GM23248 (cell line): ENCODE data around the gene AURKB. TPM values are rescaled to one million over a fixed set of nuclear protein-coding genes. Genes with fewer than 3 reads are reported as not detected.

Source experiments
- DNase-seq: peaks from one replicate; pipeline ENCODE4 v3.0.0-alpha.2; 2015
- H2AFZ ChIP-seq: fragments of 200-600 bp; sonication (generic); 2 replicates; pipeline ENCODE4 v1.6.1; 2016; ENCODE audit warnings: antibody characterized with exemption
- H3F3A ChIP-seq: fragments of 200-600 bp; sonication (generic); 2 replicates; pipeline ENCODE4 v1.6.1; 2016; ENCODE audit warnings: mild to moderate bottlenecking, antibody characterized with exemption, mixed run types; ENCODE audit not compliant: insufficient read depth
- H3K27ac ChIP-seq: fragments of 200-600 bp; sonication (generic); 2 replicates; pipeline ENCODE4 v1.5.1; 2016; ENCODE audit warnings: mild to moderate bottlenecking
- H3K27me3 ChIP-seq: fragments of 200-600 bp; sonication (generic); replicated peaks from 2 replicates; pipeline ENCODE4 v1.6.1; 2016; ENCODE audit warnings: mild to moderate bottlenecking; ENCODE audit not compliant: insufficient read depth
- H3K36me3 ChIP-seq: fragments of 200-600 bp; sonication (generic); 2 replicates; pipeline ENCODE4 v1.6.1; 2016; ENCODE audit warnings: low read depth, mild to moderate bottlenecking
- H3K4me1 ChIP-seq: fragments of 200-600 bp; sonication (generic); 2 replicates; pipeline ENCODE4 v1.6.1; 2016; ENCODE audit warnings: mild to moderate bottlenecking; ENCODE audit not compliant: insufficient read depth
- H3K4me2 ChIP-seq: fragments of 200-600 bp; sonication (generic); one replicate; pipeline ENCODE4 v1.6.1; 2016; ENCODE audit warnings: mild to moderate bottlenecking; ENCODE audit not compliant: unreplicated experiment
- H3K4me3 ChIP-seq: fragments of 200-600 bp; sonication (generic); 2 replicates; pipeline ENCODE4 v1.5.1; 2016; ENCODE audit warnings: mild to moderate bottlenecking
- H3K79me2 ChIP-seq: fragments of 200-600 bp; sonication (generic); 2 replicates; pipeline ENCODE4 v1.6.1; 2016; ENCODE audit warnings: mild to moderate bottlenecking; ENCODE audit not compliant: insufficient read depth
- H3K9ac ChIP-seq: fragments of 200-600 bp; sonication (generic); 2 replicates; pipeline ENCODE4 v1.6.1; 2016; ENCODE audit warnings: mild to moderate bottlenecking
- H3K9me2 ChIP-seq: fragments of 200-600 bp; sonication (generic); 2 replicates; pipeline ENCODE4 v1.6.1; 2016; ENCODE audit warnings: mixed run types, mild to moderate bottlenecking, moderate library complexity; ENCODE audit not compliant: insufficient read depth
- H3K9me3 ChIP-seq: fragments of 200-600 bp; sonication (generic); one replicate; pipeline ENCODE4 v1.6.1; 2017; ENCODE audit warnings: low read depth
- H4K20me1 ChIP-seq: fragments of 200-600 bp; sonication (generic); 2 replicates; pipeline ENCODE4 v1.6.0; 2016; ENCODE audit not compliant: insufficient read depth
- EZH2 ChIP-seq: fragments of 200-600 bp; sonication (generic); IDR thresholded peaks from 2 replicates; pipeline ENCODE4 v1.6.1; 2018; ENCODE audit warnings: antibody characterized with exemption, mild to moderate bottlenecking; ENCODE audit not compliant: insufficient read depth, poor library complexity, severe bottlenecking
- EZH2phosphoT487 ChIP-seq: fragments of 200-600 bp; sonication (generic); IDR thresholded peaks from 2 replicates; pipeline ENCODE4 v1.6.1; 2018; ENCODE audit warnings: antibody characterized with exemption, moderate library complexity, mild to moderate bottlenecking, low read depth; ENCODE audit not compliant: insufficient read depth
- WGBS, 2 experiments: methylation state at CpG; one replicate each; pipeline ENCODE4 v1.1.6; 2015 to 2017; ENCODE audit warnings: low lambda C conversion rate in 2 of 2, low coverage in 1 of 2; ENCODE audit errors: missing lambda C conversion rate in 2 of 2; 5-methylcytosine and 5-hydroxymethylcytosine counted together
- in situ Hi-C: fragments of 300-500 bp; cut with MboI; formaldehyde crosslinking; loops from 2 replicates; pipeline ENCODE4 v1.15.0; 2020
- polyA plus RNA-seq: library from polyadenylated mRNA; unstranded; fragments of >200 nt; fragmentation: Nextera tagmentation; extraction: Ambion mirVana; gene quantifications from 2 replicates; pipeline ENCODE4 v1.2.1, GENCODE V29; 2016
- total RNA-seq: library from RNA; depleted of rRNA; stranded (reverse); fragments of >200 nt; shearing (Covaris generic); gene quantifications from 2 replicates; pipeline ENCODE4 v1.2.3, GENCODE V29; 2014; rRNA removed

AURKB gene
- 9.4 and 18.4 TPM in 2 replicates for total RNA-seq
- polyA plus RNA-seq = 22.9 and 24.1 TPM in 2 replicates

DNA sequence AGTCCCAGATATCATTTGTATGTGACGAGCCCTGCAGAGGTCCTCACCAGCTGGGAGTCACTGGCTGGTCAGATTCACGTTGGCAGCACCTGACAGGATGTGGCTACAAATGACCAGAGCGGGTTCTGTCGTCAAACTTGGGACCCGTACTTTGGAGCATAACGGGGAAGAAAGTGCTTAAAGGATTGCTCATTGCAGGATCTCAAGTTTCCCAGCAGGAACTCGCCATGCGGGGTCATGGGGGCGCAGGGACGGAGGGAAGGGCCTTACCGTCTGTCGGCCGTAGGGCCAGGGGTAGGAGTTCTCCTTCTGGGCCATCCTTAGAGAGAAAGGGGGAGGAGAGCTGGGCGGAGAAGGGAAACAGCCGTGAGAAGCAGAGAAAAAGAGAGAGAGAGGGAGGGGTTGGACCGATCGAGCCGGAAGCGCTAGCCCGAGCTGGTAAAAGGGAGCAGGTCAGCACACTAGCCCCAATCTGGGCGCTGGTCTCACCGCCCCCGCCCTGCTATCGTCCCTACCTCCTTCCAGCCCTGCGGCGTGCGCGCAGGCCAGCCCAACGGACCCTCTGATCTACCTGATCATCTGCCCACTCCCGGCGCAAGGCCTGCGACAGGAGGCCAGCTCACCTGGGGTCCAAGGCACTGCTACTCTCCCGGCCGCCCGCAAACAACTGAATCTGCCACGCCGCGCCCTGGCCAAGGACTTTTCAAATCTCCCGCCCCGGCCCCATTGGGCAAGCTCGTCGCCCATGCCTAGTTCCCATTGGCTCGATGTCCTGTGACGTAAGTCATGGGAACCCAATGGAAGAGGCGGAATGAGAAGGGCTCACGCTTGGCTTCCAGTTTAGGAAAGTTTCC, at the start of gene AURKB:
TSS of gene AURKB (minus strand) at position 669 of the 854 bp plus-strand sequence. CDS start at position 318, 351 bp downstream.
- no peaks in the 10 kb centered on the region for H3K36me3 ChIP-seq
- 1 to 3% methylated on average over 42 to 46 of the region's 46 CpGs for WGBS, 2 experiments

DNA sequence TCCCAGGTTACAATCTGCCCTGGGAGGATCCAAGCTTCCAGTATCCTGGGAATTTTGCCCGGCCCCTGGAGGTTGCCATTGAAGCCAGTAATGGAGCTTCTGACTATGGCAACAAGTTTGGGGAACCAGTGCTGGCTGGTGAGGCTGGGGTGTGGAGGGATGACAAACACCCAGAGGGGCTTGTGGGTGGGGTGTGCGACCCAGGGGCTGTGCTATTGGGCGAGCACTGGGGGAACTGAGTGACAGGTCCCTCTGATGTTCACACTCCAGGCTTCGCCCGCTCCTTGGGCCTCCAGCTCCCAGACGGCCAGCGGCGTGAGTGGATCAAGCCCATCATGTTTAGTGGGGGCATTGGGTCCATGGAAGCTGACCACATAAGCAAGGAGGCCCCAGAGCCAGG, 47.4 kb upstream of the AURKB start:
- no peaks in the 10 kb centered on the region for H3K4me1 ChIP-seq
- no peak overlapping the region for H3K4me3 ChIP-seq
- no peak for TF ChIP-seq EZH2
- no peak for TF ChIP-seq EZH2phosphoT487
- no peaks in the 10 kb centered on the region for H3K9me3 ChIP-seq
- no peak overlapping the region for H3K9ac ChIP-seq
- H3K79me2 ChIP-seq = peaks cover 4% of the 10 kb centered on the region; the same call in 1 of the 2 replicates
- peaks cover 4% of the 10 kb centered on the region; the same call in 1 of the 2 replicates for H3K36me3 ChIP-seq
- DNase-seq = no peak
- H4K20me1 ChIP-seq = no peaks in the 10 kb centered on the region
- 97 to 98% methylated on average over 8 of the region's 8 CpGs for WGBS, 2 experiments
- in situ Hi-C loops = no loop called here
- no peaks in the 10 kb centered on the region for H3F3A ChIP-seq
- H3K9me2 ChIP-seq = no peaks in the 10 kb centered on the region
- H3K4me2 ChIP-seq = no peak overlapping the region
- H3K27me3 ChIP-seq = no peaks in the 10 kb centered on the region
- no peak overlapping the region for H3K27ac ChIP-seq
- H2AFZ ChIP-seq = no peak overlapping the region

More for the DNA sequence above, at the start of gene AURKB:
- peak within 1 kb of the TSS; percentile 80 for H2AFZ ChIP-seq
- H3F3A ChIP-seq = peaks cover 17% of the 10 kb centered on the region
- in situ Hi-C loops = no loop called here
- peak within 1 kb of the TSS; percentile 83 for H3K4me2 ChIP-seq
- H3K4me1 ChIP-seq = no peaks in the 10 kb centered on the region; the same call in 1 of the 2 replicates
- peaks cover 38% of the 10 kb centered on the region for H3K79me2 ChIP-seq
- H3K27ac ChIP-seq = peak within 1 kb of the TSS; percentile 81
- H3K9me3 ChIP-seq = no peaks in the 10 kb centered on the region
- no peak for TF ChIP-seq EZH2phosphoT487
- no peaks in the 10 kb centered on the region for H3K27me3 ChIP-seq
- H3K9me2 ChIP-seq = no peaks in the 10 kb centered on the region
- H4K20me1 ChIP-seq = no peaks in the 10 kb centered on the region
- H3K9ac ChIP-seq = peak within 1 kb of the TSS; percentile 83
- peak within 1 kb of the TSS; percentile 74 for H3K4me3 ChIP-seq
- DNase-seq = peak; percentile 98

DNA sequence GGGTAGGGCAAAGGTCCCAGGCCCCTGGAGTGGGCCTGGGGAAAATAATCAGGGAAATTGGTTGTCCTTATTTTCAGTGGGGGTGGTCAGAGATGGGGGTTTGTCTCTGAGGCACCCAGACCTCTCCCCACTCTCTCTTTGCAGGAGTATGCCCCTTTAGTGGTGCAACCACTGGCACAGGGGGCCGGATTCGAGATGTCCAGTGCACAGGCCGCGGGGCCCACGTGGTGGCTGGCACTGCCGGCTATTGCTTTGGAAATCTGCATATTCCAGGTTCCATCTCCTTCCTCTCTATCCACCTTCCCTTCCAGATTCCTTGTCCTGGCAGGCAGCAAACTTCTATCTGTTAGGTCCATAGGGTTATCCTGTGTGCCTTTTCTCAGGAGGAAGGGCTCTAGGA, 46.3 kb upstream of the AURKB start:
- H3K4me1 ChIP-seq = no peaks in the 10 kb centered on the region
- H3K79me2 ChIP-seq = peaks cover 15% of the 10 kb centered on the region; the same call in 1 of the 2 replicates
- TF ChIP-seq EZH2 (no peak), EZH2phosphoT487 (no peak)
- H2AFZ ChIP-seq = no peak overlapping the region
- no peak overlapping the region for H3K4me3 ChIP-seq
- H3K4me2 ChIP-seq = no peak overlapping the region
- H3K27me3 ChIP-seq = no peaks in the 10 kb centered on the region
- no peaks in the 10 kb centered on the region for H3K9me3 ChIP-seq
- in situ Hi-C loops = no loop called here
- H4K20me1 ChIP-seq = no peaks in the 10 kb centered on the region
- no peak overlapping the region for H3K27ac ChIP-seq
- 97 to 98% methylated on average over 6 of the region's 6 CpGs for WGBS, 2 experiments
- no peaks in the 10 kb centered on the region for H3K9me2 ChIP-seq
- no peaks in the 10 kb centered on the region for H3F3A ChIP-seq
- peaks cover 4% of the 10 kb centered on the region; the same call in 1 of the 2 replicates for H3K36me3 ChIP-seq
- H3K9ac ChIP-seq = no peak overlapping the region
- no peak for DNase-seq

DNA sequence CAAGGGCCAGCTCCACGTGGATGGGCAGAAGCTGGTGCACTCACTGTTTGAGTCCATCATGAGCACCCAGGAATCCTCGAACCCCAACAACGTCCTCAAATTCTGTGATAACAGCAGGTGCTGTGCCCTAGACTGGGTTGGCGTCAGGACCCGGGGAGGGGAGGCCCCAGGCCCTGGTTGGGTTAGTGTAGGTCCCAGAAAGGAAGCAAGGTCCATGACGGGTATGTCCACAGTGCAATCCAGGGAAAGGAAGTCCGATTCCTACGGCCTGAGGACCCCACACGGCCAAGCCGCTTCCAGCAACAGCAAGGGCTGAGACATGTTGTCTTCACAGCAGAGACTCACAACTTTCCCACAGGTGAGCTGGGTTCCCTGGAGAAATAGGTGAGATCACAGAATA, 45.9 kb upstream of the AURKB start:
- Histone ChIP-seq H2AFZ (no peak overlapping the region), H3F3A (no peaks in the 10 kb centered on the region), H3K9ac (no peak overlapping the region), H4K20me1 (no peaks in the 10 kb centered on the region), H3K27ac (no peak overlapping the region), H3K27me3 (no peaks in the 10 kb centered on the region), H3K4me3 (no peak overlapping the region), H3K9me3 (no peaks in the 10 kb centered on the region), H3K4me1 (no peaks in the 10 kb centered on the region), H3K79me2 (peaks cover 16% of the 10 kb centered on the region), H3K36me3 (peaks cover 4% of the 10 kb centered on the region; the same call in 1 of the 2 replicates), H3K4me2 (no peak overlapping the region), H3K9me2 (no peaks in the 10 kb centered on the region)
- 93 to 94% methylated on average over 10 of the region's 10 CpGs for WGBS, 2 experiments
- DNase-seq = no peak
- in situ Hi-C loops = no loop called here
- TF ChIP-seq EZH2phosphoT487 (no peak), EZH2 (no peak)
